HG03469 (cell line): Measurements from ENCODE around the gene RAB8A.
"Not testable (repeated sequence)": the region's sequence is repeated elsewhere in the genome, so short reads cannot be mapped to it uniquely, and the experiment has no call there.

Experiments used
- ATAC-seq: cut with Tn5 transposase; IDR thresholded peaks from one replicate; pipeline ENCODE4 v1.9.1; 2021; ENCODE audit warnings: mild to moderate bottlenecking, moderate library complexity, moderate number of reproducible peaks; ENCODE audit not compliant: unreplicated experiment

Gene RAB8A

GRCh38 chr19:16111909-16112752 lies 442 bp downstream of the RAB8A start:
- ATAC-seq, result no peak

DNA sequence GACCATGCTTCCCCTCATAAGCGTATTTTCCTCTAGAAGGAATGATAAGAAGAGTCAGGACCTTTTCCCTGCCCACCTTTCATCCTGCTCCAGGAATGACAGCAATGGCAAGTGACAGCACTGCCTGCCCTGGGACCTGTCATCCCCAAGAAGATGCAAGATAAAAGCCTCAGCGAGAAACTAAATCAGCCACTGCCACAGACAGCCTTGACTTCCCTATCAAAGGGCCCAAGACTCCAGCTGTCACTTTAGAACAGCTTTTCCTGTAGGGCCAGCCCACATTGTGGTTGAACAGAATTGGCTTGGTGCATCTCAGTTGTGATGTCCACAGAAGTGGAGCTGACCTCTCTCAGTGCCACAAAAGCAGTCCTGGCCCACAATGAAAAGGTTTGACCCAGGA lies 1.1 kb downstream of the RAB8A start:
- no peak for ATAC-seq

DNA sequence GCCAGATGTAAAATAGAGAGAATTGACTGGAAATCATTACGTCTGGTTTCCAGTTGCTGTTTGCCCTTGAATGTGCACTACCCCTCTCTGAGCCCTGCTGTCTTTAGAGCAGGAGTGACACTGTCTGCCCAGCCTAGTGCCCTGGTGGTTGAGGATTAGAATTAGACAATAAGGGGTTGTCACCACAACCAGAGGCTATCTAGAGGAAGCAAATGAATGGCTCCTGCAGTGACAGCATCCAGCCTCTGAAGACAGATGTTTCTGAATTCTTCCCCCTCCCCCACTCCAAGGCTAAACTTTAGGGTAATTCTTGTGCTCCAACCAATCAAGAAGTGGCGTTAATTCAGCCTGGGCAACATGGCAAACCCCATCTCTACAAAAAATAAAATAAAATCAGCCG lies 2.0 kb downstream of the RAB8A start:
- ATAC-seq, result no peak

- ATAC-seq, result no peak
Observed at GRCh38 chr19:16115301-16116039, 3.8 kb downstream of the RAB8A start.

DNA sequence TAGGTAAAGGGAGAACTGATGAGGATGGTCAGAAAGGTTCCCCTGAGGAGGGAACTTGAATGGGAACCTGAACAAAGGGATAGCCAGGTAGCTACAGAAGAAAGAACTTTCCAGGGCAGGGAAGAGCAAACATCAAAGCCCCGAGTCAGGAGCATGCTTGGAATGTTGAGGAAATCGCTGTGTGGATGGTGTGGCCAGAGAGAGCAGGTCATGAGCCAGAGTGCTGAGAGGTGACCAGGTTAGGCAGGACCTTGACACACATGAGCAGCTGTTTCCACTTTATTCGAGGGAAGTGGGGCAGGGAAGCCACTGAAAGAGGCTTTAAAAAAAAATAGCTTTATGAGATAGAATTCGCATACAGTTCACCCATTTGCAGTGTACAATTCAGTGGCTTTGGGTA lies 4.4 kb downstream of the RAB8A start:
- ATAC-seq, result no peak

GRCh38 chr19:16117594-16118033 lies 5.9 kb downstream of the RAB8A start:
- ATAC-seq, result no peak

DNA sequence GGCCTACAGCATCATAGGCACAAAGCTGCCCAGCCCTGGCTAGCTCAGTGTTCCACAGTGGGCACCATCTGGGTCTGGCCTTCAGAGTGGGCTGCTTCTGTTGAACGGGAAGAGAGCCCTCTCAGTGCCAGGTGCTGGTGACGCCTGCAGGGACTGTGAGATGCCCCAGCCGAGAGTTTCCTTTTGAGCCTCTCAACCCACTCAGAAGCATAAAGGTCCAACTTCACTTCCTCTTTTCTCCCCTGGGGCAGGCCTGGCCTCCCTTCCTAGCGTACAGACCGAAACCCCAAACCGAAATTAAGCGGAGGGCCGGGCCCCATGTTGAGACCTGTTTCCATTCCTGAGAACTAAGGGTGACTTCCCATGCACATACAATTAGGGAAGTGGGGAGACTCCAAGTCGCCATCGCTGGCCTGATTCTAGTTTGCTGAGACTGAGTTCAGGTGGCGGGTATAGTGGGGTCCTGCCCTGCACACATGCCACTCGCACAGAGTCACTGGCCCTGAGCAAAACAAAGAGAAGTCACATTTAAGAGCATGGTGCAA lies 6.9 kb downstream of the RAB8A start:
- peak; percentile 45 for ATAC-seq

- ATAC-seq, result not testable (repeated sequence)
Observed at GRCh38 chr19:16119075-16119857, 7.6 kb downstream of the RAB8A start.

GRCh38 chr19:16121141-16121540 lies 9.5 kb downstream of the RAB8A start:
- ATAC-seq, result no peak

DNA sequence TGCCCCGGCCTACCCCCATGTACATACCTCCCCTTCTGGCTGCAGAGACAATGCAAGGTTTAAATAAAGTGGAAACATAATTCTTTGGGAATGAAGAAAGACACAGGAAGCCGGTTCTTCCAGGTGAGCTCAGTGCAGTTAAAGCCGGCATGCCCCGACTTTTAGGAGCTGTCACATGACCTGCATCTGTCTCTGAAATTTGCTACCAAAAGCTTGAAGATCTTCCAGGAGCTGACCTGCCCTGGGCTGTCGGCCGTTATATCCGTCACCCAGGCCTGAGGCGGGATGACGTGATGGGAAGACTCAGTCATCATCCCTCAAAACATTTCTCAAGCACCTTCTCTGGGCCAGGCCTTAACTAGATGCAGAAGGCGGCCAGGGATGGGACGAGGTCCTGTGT lies 10.3 kb downstream of the RAB8A start:
- no peak for ATAC-seq

DNA sequence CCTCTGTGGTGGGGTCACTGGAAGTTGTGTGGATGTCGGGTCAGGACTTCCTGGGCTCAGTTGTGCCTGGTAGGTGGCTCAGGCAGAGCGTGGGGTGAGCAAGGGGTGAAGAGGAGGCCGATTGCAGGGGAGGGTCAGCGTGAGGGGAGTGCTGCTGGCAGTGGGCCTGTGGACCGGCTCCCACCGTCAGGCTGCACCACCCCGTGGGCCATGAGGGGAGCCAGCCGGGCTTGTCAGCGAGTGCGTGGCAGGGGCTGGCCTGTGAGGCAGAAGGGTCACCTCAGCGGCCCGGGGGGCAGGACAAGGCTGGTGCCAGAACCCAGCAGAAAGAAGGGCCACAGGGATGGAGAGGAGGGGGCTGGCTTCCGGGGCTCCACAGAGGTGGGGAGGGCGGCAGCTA lies 13.3 kb downstream of the RAB8A start:
- no peak for ATAC-seq

DNA sequence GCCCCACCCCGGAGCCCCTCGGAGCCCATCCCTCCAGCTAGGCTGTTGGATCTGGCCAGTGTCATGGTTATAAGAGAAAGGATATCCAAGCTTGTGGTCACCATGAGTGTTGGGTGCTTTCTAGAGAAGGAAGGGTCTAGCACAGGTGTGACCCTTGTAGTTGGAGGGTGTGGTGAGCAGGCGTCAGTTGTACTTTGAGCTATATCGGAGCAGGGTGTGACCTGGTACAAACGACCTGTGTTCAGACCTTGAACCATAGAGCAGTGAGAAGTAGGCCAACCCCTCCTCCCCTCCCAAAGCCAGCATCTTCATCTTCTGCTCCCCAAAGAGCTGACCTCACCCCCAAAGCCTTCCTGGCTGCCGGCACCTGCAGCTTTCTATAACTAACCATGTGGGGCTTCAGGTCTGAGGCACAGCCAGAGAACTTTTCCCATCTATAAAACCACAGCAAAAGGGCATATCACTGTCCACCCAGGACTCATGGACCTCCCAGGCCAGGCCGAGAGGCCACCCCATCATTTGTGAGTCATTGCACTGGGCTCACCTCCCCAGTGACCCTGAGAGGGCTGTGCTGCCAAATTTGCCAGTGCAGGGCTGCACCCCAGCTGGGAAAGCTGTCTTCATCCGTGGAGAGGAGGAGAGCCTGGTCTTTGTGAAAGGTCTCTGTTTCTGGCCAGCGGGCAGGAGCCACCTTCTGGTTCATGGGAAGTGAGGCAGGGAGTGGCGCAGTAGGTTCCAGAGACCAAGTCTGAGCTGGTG lies 14.2 kb downstream of the RAB8A start:
- no peak for ATAC-seq

DNA sequence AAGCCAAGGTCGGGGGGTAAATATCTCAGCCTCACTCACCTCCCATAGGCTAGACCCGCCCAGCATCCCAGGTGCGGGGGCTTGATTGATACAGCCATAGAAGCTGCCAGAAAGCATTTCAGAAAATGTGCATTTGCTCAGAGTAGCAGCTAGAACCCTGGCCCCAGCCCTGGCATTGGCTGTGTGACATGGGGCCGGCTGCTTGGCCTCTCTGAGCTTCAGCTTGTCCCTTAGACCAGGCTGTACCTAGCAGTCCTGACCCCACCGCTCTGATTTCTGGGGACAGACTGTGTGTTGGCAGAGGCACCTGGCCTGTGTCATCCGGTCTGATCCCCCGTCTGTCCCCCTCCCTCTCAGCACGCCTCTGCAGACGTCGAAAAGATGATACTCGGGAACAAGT lies 15.4 kb downstream of the RAB8A start:
- no peak for ATAC-seq

GRCh38 chr19:16127776-16128371 lies 16.2 kb downstream of the RAB8A start:
- ATAC-seq, result no peak

DNA sequence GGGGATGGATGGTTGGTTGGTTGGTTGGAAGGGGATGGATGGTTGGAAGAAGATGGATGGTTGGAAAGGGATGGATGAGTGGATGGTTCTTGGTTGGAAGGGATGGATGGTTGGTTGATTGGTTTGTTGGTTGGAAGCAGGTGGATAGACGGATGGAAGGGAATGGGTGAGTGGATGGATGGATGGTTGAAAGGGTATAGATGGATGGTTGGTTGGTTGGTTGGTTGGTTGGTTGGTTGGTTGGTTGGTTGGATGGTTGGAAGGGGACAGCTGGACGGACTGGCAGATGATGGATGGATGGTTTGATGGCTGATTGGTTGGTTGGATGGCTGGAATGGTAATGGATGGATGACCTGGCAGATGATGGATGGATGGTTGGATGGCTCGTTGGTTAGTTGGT lies 20.0 kb downstream of the RAB8A start:
- ATAC-seq, result no peak

GRCh38 chr19:16133818-16134217 lies 22.1 kb downstream of the RAB8A start:
- no peak for ATAC-seq

- ATAC-seq, result no peak
Observed at GRCh38 chr19:16134510-16134909, 22.8 kb downstream of the RAB8A start.

- ATAC-seq, result no peak
Observed at GRCh38 chr19:16135430-16136127, 23.9 kb downstream of the RAB8A start.
